SH-SY5Y (cell line): ENCODE measurements around the gene SAMM50.

Source experiments
- GATA2 ChIP-seq: IDR thresholded peaks from 2 replicates; pipeline ENCODE4 v1.6.1; 2011; ENCODE audit warnings: mild to moderate bottlenecking, low read depth, low read length
- GATA3 ChIP-seq: IDR thresholded peaks from 2 replicates; pipeline ENCODE4 v1.6.1; 2011; ENCODE audit warnings: low read depth, mild to moderate bottlenecking, low read length, moderate library complexity

DNA sequence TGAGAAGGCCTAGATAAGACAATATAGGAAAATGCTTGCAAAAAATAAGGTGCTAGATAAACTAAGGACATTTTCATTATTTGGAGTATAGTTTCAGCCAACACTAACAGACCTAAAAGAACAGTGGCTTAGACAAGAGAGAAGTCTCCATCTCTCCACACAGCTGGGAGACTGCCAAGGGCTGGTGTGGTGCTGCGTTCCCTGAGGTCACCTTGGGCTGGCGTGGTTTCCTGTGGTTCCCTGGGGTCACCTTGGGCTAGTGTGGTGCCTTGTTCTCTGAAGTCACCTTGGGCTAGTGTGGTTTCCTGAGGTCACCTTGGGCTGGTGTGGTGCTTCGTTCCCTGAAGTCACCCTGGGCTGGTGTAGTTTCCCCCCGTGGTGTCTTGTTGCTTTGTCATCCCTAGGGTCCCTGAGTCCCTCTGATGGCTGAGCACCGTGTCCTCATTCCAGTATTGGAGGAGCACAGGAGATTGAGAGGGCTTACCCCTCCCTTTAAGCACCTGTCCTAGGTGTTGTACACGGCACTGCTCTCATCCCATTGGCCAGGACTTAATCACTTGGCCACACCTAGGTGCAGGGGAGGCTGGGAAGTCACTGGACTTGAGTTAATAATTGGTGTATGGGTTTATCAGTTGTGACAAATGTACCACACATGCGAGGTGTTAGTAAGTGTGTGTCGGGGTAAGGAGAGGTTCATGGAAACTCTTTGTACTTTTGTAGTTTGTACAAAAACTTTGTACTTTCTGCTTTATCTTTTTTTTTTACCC lies 14.9 kb downstream of the SAMM50 start:
- no peak for TF ChIP-seq GATA3
- TF ChIP-seq GATA2: no peak
